HepG2 (cell line): ENCODE measurements around the gene MFSD12. TPM values are rescaled to one million over a fixed set of nuclear protein-coding genes. Genes with fewer than 3 reads are reported as not detected.
A peak's percentile ranks its signal among the peaks of the same experiment; 100 is the strongest.

Experiments used
- AKNA ChIP-seq: sonication (generic); formaldehyde crosslinking; IDR thresholded peaks from 2 replicates; pipeline ENCODE4 v1.4.0; 2020; ENCODE audit warnings: missing genetic modification reagents, borderline replicate concordance
- FOXA1 ChIP-seq, 2 experiments: fragments of 450-650 bp in 1 of 2; sonication (generic) in 1 of 2; formaldehyde crosslinking in 1 of 2; IDR thresholded peaks; 2 replicates each; pipeline versions ENCODE4 v1.4.0 to v1.6.1; 2016 to 2020; ENCODE audit warnings: missing genetic modification reagents in 1 of 2
- FOXC1 ChIP-seq: sonication (generic); formaldehyde crosslinking; IDR thresholded peaks from 2 replicates; pipeline ENCODE4 v1.8.0; 2022; ENCODE audit warnings: mild to moderate bottlenecking, missing genetic modification reagents, borderline replicate concordance
- GABPB1 ChIP-seq: IDR thresholded peaks from 2 replicates; pipeline ENCODE4 v1.6.1; 2016; ENCODE audit warnings: mild to moderate bottlenecking, missing genetic modification reagents, moderate library complexity, missing compliant biosample characterization
- GATA4 ChIP-seq: sonication (generic); IDR thresholded peaks from 2 replicates; pipeline ENCODE4 v1.6.1; 2016; ENCODE audit warnings: antibody characterized with exemption, low read depth, borderline replicate concordance
- KLF12 ChIP-seq: sonication (generic); formaldehyde crosslinking; IDR thresholded peaks from 2 replicates; pipeline ENCODE4 v1.4.0; 2020; ENCODE audit warnings: missing genetic modification reagents, borderline replicate concordance
- MAF1 ChIP-seq: sonication (generic); formaldehyde crosslinking; IDR thresholded peaks from 2 replicates; pipeline ENCODE4 v1.5.0; 2020; ENCODE audit warnings: missing genetic modification reagents, borderline replicate concordance
- RAD21 ChIP-seq: fragments of 450-650 bp; formaldehyde crosslinking; IDR thresholded peaks from 2 replicates; pipeline ENCODE4 v1.5.0; 2020; ENCODE audit warnings: mild to moderate bottlenecking
- SAFB2 ChIP-seq: sonication (generic); formaldehyde crosslinking; IDR thresholded peaks from 2 replicates; pipeline ENCODE4 v1.5.1; 2020; ENCODE audit warnings: missing genetic modification reagents, low read depth, mild to moderate bottlenecking, borderline replicate concordance
- U2AF1 ChIP-seq: fragments of 200-400 bp; formaldehyde crosslinking; optimal IDR thresholded peaks from 2 replicates; pipeline ENCODE3; 2017; ENCODE audit warnings: mild to moderate bottlenecking, low read depth, low read length
- ZBTB38 ChIP-seq: sonication (generic); formaldehyde crosslinking; IDR thresholded peaks from 2 replicates; pipeline ENCODE4 v1.5.1; 2020; ENCODE audit warnings: mild to moderate bottlenecking, missing genetic modification reagents
- ZNF441 ChIP-seq: sonication (generic); formaldehyde crosslinking; IDR thresholded peaks from 2 replicates; pipeline ENCODE4 v1.7.0; 2021; ENCODE audit warnings: missing genetic modification reagents, borderline replicate concordance
- ZNF563 ChIP-seq: sonication (generic); formaldehyde crosslinking; IDR thresholded peaks from 2 replicates; pipeline ENCODE4 v1.8.0; 2022; ENCODE audit warnings: mild to moderate bottlenecking, moderate library complexity, missing genetic modification reagents
- ZNF709 ChIP-seq: sonication (generic); formaldehyde crosslinking; IDR thresholded peaks from 2 replicates; pipeline ENCODE4 v1.5.0; 2020; ENCODE audit warnings: mild to moderate bottlenecking, missing genetic modification reagents
- ZNF790 ChIP-seq: sonication (generic); formaldehyde crosslinking; IDR thresholded peaks from 2 replicates; pipeline ENCODE4 v1.8.0; 2022; ENCODE audit warnings: missing genetic modification reagents, mild to moderate bottlenecking, borderline replicate concordance
- ZSCAN9 ChIP-seq: IDR thresholded peaks from 2 replicates; pipeline ENCODE4 v1.6.1; 2016; ENCODE audit warnings: borderline replicate concordance
- polyA plus RNA-seq, 8 experiments: library from polyadenylated mRNA; depleted of rRNA in 3 of 8; stranded (reverse) in 7 of 8; unstranded in 1 of 8; fragments of >200 nt; fragmentation: Illumina TruSeq in 4 of 8; extraction: Trizol in 4 of 8; gene quantifications; 2 replicates each; pipeline versions ENCODE4 v1.2.1 to v1.2.3, GENCODE V29; 2011 to 2016; ENCODE audit warnings: low read depth in 4 of 8, missing spikeins in 1 of 8, mixed read lengths in 1 of 8; ENCODE audit not compliant: insufficient read depth in 1 of 8
- total RNA-seq, 5 experiments: library from RNA; depleted of rRNA; stranded (reverse); fragments of >200 nt; fragmentation: Illumina TruSeq; extraction: Trizol; gene quantifications; 2 replicates each; pipeline ENCODE4 v1.2.3, GENCODE V29; 2016; ENCODE audit warnings: low read depth in 1 of 5
- TF ChIP-seq, protein P1 (sequence below): sonication (generic); formaldehyde crosslinking; IDR thresholded peaks from 2 replicates; pipeline ENCODE4 v1.8.0; 2022; ENCODE audit warnings: missing genetic modification reagents, mild to moderate bottlenecking, borderline replicate concordance
- TF ChIP-seq, protein P2 (sequence below): sonication (generic); formaldehyde crosslinking; conservative IDR thresholded peaks from 2 replicates; pipeline ENCODE4 v1.8.0; 2022; ENCODE audit warnings: mild to moderate bottlenecking, moderate library complexity, missing genetic modification reagents

The MFSD12 gene
- total and polyA plus RNA-seq, 2 of the 13 experiments (the other 11 are each of a cell fraction or from before 2014, with no cell fraction given): 27.2 to 29.1 TPM

- TF ChIP-seq FOXC1 (CRISPR knock-in tag) (0 out of 2 replicates have a peak, but pooled peaks have one; percentile 8), ZNF441 (CRISPR knock-in tag) (no peak), GATA4 (no peak), ZBTB38 (no peak), U2AF1 (no peak), MAF1 (CRISPR knock-in tag) (0 out of 2 replicates have a peak, but pooled peaks have one; percentile 6), RAD21 (0 out of 2 replicates have a peak, but pooled peaks have one; percentile 11), ZNF790 (CRISPR knock-in tag) (peak; percentile 63; the same call in 1 of the 2 replicates), GABPB1 (CRISPR knock-in tag) (0 out of 2 replicates have a peak, but pooled peaks have one; percentile 28), SAFB2 (CRISPR knock-in tag) (no peak), ZNF709 (CRISPR knock-in tag) (peak; percentile 20; the same call in 1 of the 2 replicates), AKNA (no peak), FOXA1 (IDR thresholded peaks at IDR 0.05) (no peak), FOXA1 (CRISPR knock-in tag; IDR thresholded peaks at IDR 0.05) (no peak), ZSCAN9 (CRISPR knock-in tag) (no peak), ZNF563 (CRISPR knock-in tag) (no peak; the same call in 1 of the 2 replicates), KLF12 (0 out of 2 replicates have a peak, but pooled peaks have one; percentile 5)
- TF ChIP-seq, protein P1, sequence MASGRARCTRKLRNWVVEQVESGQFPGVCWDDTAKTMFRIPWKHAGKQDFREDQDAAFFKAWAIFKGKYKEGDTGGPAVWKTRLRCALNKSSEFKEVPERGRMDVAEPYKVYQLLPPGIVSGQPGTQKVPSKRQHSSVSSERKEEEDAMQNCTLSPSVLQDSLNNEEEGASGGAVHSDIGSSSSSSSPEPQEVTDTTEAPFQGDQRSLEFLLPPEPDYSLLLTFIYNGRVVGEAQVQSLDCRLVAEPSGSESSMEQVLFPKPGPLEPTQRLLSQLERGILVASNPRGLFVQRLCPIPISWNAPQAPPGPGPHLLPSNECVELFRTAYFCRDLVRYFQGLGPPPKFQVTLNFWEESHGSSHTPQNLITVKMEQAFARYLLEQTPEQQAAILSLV (CRISPR knock-in tag): 0 out of 2 replicates have a peak, but pooled peaks have one; percentile 19
- TF ChIP-seq, protein P2, sequence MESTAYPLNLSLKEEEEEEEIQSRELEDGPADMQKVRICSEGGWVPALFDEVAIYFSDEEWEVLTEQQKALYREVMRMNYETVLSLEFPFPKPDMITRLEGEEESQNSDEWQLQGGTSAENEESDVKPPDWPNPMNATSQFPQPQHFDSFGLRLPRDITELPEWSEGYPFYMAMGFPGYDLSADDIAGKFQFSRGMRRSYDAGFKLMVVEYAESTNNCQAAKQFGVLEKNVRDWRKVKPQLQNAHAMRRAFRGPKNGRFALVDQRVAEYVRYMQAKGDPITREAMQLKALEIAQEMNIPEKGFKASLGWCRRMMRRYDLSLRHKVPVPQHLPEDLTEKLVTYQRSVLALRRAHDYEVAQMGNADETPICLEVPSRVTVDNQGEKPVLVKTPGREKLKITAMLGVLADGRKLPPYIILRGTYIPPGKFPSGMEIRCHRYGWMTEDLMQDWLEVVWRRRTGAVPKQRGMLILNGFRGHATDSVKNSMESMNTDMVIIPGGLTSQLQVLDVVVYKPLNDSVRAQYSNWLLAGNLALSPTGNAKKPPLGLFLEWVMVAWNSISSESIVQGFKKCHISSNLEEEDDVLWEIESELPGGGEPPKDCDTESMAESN (CRISPR knock-in tag): peak; percentile 6; the same call in 1 of the 2 replicates
Measured at GRCh38 chr19:3506384-3507340, 50.7 kb downstream of the MFSD12 start (continued).
